Smooth muscle cell of the brain vasculature (primary cell): ENCODE data around the gene MGME1.

Source experiments
- DNase-seq: peaks from one replicate; pipeline ENCODE4 v3.0.0-alpha.2; 2012; ENCODE audit warnings: low read depth, low spot score

The MGME1 gene, protein sequence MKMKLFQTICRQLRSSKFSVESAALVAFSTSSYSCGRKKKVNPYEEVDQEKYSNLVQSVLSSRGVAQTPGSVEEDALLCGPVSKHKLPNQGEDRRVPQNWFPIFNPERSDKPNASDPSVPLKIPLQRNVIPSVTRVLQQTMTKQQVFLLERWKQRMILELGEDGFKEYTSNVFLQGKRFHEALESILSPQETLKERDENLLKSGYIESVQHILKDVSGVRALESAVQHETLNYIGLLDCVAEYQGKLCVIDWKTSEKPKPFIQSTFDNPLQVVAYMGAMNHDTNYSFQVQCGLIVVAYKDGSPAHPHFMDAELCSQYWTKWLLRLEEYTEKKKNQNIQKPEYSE

DNA sequence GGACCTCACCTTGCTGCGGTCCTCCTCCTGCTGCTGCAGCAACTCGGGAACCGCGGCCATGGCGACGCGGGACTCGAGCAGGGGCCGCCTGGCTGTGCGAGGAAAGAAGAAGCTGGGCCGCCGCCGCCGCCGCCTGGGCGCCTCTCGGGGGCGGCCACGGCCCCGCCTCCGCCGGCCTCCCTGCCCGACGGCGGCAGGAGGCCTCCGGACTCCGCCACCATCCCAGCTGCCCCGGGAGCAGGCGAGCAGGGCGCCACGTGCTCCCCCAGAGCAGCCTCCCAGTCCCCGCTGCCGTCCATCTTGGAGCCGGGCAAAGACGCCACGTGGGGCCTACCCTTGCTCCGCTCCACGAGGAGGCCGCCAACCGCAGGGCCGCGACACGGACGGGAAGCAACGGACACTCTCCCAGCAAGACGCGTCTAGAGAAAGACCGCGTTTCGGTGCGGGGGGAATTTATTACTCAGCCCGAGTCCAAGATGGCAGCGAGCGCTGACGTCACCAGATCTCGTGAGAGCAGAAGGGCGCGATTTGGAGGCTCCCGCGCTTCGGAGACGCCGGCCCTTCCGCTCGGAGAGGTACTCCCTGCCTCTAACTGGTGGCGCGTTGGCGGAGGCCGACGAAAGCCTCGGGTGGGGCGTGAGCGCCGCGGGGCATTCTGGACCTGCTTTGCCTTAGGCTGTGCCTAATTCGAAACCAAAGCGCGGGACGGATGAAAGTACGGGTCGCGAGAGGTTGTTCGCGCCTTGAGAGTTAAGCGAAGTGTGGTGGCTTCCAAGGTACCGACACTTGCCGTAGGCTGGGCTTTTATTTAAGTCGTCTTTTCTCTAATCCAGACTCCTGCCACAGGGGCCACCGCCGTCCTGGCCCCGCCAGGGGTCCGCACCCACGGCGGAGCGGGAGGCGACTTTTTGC, at the start of gene MGME1, which contains the start of gene SNX5:
TSS of gene MGME1 (plus strand) at position 653 of the 912 bp plus-strand sequence. CDS start 842 bp downstream, outside the sequence.
TSS of gene SNX5 (minus strand) at position 429 of the 912 bp plus-strand sequence. CDS start at position 60, 369 bp downstream.
- DNase-seq: peak; percentile 99

DNA sequence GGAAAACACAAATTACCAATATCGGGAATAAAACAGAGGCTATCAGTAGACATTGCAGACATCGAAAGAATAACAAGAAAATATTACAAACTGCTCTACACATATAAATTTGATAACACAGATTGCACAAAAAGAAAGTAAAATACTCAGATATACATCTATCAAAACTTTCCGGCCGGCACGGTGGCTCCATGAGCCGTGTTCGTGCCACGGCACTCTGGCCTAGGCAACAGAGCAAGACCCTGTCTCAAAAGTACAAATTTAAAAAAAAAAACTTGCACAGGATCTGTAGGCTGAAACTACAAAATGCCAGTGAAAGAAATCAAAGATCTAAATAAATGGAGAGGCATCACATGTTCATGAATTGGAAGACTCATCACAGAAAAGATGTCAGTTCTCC, 49.7 kb upstream of the MGME1 start:
- no peak for DNase-seq

DNA sequence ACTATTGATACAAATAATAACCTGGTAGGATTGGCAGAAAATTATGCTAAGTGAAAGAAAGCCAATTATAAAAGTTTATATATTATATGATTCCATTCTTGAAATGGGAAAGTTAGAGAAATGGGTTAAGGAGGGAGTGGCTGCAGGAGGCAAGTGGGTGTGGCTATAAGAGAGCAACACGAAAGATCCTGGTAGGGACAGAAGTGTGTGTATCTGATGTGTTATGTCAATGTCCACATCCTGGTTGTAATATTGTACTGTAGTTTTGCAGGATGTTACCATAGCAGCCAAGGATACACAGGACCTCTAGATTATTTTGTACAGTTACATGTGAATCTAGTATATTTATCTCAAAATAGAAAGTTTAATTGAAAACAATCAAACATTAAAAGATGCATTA, 47.0 kb upstream of the MGME1 start:
- no peak for DNase-seq

DNA sequence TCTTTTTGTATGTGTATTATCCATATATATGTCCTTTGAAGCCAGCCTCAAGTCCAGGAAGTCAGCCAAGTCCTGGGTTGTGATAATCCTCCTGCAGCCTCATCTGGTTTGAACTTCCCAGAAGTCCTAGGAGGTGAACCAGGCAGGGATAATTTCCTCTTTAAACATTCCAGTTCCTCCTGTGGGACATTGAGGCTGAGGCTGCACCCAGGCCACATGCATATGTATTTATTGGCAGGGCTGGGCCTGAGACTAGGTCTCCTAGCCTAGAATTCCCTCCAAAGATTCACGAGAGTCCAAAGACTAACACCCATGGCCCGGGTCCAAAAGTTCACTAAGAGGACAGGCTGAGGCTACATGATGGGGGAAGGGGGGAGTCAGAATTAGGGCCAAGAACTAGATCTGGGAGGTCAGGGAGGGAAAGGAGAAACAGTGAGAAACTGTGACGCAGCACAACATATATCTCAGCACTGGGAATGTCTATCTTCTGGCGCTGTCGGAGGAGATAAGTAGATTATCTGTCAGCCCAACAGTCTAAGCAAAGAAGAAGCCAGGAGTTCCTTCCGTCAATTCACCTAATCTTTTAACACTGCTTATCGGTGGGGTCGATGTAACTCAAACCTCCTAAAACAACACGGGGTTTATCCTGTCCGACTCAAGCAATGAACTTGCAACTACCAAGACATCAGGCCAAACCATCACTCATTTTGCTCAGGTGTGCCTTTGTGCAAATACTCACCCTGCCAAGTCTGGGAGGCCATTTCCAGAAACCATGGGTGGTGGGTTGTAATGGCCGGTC, 43.5 kb upstream of the MGME1 start:
- DNase-seq: no peak

DNA sequence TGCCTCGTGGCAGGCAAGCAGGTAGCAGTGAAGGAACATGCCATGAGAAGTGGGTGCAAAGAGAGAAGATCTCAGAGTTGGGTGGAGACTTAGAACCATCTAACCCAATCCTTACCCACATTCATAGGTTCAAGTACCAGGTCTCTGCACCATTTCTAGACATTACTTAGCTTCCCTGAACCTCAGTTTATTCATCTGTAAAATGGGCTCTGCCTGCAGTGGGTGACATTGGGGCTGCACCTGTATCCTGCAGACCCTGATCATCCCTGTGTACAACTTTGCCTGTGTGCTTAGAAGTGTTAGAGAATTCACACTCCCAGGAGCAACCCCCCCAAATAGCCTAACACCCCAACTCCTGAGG, 42.9 kb upstream of the MGME1 start:
- DNase-seq: no peak

DNA sequence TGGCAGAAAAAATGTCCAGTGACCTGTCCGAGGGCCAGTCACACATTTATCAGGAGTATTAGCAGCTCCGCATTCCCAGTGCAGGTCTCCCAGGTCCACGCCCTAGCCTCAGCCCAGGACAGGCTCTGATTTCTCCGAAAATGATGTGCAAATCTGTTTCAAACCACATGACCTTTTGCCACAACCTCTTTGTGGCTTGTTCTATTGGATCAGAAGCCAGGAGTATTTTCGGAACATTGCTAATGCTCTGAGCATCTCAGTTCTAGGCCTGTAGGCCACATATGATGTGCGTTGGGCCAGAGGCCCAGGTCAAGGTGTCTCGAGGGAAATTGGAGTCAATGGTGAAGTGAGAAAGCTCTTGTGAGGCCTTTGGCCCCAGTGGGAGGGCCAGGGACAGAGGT, 40.6 kb upstream of the MGME1 start:
- no peak for DNase-seq

DNA sequence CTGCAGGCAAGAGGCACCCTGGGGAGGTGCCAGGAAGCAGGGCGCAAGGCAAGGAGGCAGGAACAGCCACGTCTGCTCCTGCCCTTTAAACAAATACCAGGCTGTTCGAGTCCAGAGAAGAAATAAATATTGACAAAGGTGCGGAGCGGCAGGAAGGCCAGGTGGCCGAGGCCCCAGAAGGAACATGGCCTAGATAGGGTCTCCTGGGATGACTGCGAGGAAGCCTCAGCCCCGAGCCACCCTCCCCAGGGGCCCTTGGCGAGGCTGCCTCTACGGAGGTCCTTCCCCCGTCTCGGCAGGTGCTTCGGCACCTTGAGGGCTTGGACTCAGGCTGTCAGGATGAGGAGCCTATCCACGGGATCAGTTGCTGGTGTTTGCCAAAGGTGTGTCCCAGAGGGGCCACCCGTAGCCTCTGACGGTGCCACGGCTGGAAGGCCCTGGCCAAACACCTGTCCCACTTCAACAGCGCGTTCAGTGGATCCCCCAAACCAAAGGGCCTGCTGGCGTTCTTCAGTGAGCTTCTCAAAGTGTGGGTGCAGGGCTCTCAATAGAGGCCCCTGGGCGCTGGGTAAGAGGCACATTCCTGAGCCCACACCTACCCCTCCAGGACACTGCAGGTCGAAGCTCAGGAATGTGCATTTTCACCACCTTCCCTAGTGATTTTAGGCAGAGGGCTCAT, 40.0 kb upstream of the MGME1 start:
- no peak for DNase-seq

DNA sequence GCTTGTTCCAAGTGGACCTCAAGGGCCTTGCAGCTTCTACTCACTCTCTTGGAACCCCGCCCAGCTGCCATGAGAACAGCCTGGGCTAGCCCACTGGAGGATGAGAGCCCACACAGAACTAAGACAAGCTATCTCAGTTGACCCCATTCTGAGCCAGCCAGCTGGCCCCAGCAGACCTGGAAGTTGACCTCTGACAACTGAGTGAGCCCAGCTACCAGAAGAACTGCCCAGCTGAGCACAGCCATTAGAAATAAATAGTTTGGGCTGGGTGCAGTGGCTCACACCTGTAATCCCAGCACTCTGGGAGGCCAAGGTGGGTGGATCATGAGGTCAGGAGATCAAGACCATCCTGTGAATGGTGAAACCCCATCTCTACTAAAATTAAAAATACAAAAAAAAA, 37.3 kb upstream of the MGME1 start:
- no peak for DNase-seq

DNA sequence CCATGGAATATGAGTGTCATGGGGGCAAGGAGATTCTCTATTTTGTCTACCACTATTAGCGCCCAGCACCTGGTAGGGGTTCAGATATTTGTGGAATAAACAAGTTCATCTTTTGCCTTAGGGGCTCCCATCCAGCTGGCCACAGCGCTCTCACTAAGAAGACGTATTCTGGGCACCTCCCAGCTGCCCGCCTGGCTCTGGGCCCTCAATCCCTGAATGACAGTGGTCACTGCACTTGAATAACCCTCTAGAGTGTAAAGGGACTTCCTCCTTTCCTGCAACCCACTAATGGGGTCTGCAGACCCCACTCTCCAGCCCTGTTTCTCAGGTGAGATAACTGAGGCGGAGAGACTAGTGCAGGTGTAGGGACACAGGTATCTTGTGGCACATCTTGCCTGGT, 36.4 kb upstream of the MGME1 start:
- DNase-seq: no peak

DNA sequence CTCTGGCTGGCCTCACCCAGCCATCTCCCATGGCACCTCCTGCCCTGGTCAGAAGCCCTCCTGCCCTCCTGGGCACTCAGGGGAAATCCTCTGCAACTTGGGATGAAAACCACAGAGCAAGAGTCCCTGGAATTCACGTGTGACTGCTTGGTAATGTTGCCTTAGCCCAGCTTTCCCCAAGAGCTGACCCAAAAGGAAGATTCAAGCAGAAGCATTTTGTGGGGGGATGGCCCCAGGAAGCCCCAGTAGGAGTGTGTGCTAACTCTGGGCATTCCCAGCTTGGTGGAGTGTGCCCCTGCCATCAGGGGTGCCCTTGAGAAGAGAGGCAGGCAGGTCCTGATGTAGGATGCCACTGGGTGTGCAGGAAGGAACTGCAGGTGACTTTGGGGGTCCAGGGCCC, 35.7 kb upstream of the MGME1 start:
- DNase-seq: no peak

DNA sequence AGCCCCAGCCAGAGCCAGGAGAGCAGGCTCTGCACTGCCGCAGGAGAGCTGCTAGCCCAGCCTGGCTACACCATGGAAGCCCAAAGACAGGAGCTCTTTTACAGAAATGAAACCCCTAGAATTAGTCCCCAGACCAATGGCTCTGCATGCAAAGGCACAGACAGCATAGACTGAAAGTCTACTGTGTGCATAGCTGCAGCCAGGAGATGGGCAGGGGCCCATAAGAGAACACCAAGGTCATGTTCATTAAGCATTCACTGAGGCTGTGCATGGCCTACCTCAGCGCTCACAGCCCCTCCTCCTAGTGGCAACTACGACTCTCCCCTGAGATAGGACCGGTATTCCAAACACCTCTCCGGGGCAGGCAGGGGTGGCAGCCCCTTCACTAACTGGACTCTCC, 35.1 kb upstream of the MGME1 start:
- DNase-seq: no peak

DNA sequence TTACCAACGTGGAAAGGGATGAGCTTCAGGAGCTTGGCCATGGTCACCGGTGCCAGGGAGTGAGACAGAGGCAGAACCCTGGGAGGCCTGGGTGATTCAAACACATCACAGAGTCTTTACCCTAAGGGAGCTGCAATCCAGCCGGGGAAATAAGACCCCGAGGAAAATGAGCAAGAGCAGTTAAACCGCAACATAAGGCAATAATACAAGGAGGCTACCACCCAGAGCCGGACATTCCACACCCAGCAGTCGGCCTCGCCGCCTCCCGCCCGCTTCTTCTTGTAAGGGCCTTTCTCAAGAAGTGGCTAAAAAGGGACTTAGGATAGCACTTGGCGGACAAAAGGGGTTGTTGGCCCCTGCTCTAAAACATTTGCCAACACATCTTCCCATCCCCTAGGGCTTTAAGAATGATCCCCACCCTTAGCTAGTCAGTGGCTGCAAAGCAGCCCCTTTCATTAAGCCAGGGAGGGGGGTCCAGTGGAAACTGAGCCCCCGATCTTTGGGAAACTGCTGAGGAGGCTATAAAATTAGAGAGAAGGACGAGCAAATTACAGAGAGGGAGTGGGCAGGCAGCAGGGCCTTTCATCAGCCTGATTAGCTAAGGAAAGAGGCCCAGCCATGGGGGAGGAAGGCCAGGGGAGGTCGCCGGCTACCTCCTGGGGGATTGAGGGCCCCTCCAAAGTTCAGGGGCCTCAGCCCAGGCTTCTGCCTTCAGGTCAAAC, 34.5 kb upstream of the MGME1 start:
- DNase-seq: peak; percentile 76

DNA sequence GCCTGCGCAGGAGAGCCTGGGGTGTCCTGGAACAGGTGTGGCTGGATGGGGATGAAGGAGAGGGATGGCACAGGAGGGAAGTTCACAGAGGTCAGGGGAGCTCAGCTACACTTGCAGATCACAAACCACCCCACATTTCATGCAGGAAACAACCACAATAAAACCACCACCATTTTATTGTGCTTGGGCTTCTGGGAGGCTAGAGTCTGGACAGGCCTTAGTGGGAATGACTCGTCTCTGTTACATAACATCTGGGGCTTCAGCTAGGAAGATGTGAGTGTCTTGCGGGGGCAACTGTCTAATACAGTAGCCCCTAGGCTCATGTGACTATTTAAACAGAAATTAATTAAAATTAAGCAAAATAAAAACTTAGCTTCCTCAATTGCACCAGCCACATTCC, 33.6 kb upstream of the MGME1 start:
- DNase-seq: no peak

DNA sequence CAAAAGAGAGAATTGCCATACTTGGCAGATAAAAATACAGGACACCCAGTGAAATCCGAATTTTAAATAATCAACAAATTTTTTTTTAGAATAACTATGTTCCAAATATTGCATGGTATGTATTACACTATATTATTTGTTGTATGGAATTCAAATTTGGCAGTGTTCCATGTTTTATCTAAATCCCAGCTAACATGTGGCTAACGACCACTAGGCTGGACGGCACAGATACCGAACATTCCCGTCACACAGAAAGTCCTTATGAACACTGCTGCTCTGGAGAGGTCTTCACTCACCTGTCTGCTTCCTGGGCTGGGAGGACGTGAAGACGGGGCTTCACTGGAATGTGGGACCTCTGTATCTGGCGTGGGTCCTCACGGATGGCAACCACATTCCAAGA, 33.1 kb upstream of the MGME1 start:
- no peak for DNase-seq

DNA sequence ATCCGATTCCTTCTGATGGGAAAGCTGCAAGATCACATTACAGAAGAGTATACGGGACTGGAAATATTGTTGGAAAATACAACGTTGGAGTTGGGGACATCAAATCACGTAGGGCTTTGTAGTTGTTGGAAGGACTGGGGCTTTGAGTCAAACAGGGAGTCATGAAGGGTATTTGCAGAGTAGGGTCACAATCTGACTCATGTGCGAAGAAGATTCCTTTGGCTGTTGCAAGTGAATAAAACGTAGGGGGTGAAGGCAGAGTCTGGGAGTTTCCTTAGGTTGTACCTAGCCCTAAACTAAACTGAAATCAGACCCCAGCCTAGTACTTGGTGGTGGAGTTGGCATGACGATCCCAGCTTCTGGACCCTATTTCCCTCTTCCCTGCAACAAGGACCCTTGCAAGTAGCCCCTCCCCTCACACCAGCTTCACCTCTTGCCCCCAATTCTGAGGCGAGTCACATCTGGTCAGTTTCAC, 32.5 kb upstream of the MGME1 start:
- DNase-seq: no peak

DNA sequence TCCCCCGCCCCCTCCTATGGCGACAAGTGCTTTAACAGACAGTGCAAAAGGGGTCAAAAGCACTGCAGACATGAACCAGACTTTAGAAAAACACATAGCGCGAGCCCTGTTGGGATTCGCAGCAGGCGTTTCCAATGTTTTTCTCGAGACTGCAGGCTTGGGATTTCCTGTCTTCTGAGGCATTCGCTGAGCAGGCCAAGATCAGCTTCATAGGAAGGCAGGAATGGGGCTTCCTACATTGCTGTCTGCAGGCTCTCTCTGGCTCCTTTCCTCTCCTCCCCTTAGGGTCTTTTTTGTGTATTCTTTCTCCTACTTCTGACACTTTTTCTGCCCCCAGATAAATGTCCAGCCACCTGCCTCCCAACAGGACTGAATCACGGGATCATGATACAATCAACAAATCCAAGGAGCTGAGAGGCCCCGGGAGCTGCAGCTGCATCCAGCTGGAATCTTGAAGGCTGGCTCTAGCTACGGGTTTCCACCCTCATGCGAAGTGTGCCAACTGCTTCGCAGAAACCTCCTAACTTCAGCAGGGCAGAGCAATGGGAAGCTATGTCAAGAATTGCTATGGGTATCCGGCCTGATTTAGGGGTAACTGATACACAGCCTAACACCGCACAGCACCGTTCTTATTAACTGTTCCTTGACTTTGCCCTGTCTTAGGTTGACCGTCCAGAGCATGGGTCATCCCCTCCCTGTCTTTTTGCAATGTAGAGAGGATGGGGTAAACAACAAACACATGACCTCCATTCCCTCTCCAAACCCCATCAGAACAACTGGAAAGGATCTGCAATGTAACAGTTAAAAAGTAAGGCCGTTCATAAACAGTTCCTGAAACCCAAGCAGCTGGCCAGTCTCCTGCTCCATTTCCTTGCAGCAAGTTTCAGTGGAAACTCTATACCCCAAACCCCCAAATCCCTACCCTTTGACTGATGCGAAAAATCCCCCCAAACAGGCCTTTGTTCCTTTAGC, 31.8 kb upstream of the MGME1 start:
- DNase-seq: peak; percentile 82

DNA sequence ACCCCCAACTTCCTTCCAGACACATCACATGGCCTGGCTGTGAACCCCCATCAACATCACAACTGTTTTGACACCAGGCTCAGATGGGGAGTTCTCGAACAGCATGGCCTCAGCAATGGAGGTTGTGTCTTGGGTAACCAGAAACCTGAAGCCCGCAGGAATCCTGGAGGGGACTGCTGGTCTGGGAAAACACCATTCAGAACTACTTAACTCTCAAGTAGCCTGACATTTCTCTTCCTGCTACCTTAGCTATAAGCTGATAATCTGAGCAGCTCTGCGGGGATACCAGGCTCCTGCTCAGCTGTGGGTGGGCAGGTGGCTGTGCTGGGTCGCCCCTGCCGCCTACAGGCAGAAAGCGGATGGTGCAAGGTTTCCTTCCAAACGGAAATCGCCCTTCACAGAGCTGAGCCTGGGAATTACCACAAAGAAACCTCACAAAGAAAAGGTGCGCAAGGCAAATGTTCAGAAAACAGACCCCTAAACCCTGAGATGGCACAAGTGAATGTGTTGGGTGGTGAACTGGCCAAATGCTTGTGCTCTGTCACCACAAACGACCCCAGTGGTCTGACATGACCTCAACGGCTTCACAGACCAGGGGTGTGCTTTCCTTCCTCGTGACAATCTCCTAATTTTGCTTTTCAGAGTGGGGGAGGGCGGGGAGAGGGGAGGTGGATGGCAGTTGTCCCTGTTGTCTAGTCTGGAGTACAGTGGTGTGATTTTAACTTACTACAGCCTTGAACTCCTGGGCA, 29.8 kb upstream of the MGME1 start:
- DNase-seq: peak; percentile 46

DNA sequence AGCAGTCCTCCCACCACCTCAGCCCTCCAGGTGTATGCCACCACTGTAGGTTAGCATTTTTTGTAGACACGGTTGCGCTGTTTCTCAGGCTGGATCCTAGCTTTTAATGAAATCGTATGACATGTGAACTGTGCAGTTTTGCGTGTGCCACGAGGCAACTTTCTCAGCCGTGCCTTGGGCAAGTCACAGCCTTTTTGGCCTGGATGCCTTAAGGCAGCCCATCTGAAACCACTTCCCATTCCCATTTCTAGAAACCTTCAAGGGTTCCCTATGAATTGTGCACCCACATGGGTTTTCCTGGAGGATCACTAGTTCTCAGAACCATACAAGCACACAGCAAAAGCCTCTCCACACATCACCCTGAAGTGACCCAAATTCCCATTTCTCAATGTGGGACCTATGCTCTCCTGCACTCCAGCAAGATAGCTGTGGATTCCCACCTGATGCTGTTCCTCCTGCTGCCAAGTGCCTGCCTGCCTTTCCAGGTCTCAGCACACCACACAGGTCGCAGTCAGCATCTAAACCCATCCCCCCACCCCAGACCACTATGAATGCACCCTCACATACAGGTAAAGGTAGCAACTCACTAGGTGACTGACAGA, 29.1 kb upstream of the MGME1 start:
- no peak for DNase-seq
